Measurements from ENCODE around the gene GALNT9. TPM values are rescaled to one million over a fixed set of nuclear protein-coding genes. Genes with fewer than 3 reads are reported as not detected.

GALNT9 gene
- total RNA-seq, 1 donor from 2014 or later: not detected

- Mint-ChIP-seq H3K4me3 (ENCODE audit: low read depth) (no peak overlapping the region), H3K27me3 (ENCODE audit: low read depth) (peaks cover 2% of the 10 kb centered on the region), H3K27ac (no peak overlapping the region), H3K9me3 (no peaks in the 10 kb centered on the region), H3K36me3 (ENCODE audit: low read depth) (no peaks in the 10 kb centered on the region), H3K4me1 (ENCODE audit: low read depth) (peaks cover 29% of the 10 kb centered on the region)
- intact Hi-C loops (cut with micrococcal nuclease): no loop called here
- no peak for DNase-seq (ENCODE audit: low spot score)
Observed at GRCh38 chr12:132174839-132175490, 154.4 kb downstream of the GALNT9 start.

DNA sequence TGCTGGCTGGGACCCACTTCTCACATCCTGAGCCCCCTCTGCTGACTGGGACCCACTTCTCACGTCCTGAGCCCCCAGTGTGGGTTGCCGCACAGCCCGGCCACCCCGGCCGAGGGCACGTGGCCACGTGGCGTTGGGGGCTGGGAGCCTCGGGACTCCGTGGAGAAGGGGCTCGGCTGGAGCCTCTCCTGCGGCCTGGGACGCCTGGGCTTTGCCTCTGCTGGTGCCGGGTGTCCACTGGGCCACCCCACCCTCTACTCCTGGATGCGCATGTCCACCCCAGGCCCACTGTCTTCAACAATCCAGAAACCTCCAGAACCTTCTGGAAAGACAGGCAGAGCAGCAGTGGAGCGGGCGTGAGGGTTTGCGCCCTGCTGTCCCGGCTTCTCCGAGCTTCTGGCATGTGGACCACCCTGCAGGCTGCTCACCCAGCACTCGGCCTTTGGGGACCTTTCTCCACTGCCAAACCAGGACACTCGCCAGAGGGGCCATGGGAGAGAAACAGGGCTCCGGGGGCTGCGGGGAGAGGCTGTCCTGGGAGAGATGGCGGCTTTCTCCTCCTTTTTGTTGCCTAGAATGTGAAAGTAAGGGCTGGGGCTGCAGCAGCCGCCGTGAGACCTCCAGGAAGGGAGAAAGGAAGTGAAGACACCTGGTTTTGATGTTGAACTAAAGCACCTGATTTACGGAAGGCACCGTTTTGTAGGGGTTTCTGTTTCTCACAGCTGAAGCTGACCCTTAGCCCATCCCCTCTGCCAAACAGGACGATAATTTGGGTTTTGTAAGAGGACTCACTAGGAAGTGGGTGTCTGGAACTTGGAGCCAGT is 155.2 kb downstream of the GALNT9 start:
- DNase-seq (ENCODE audit: low spot score): no peak
- Mint-ChIP-seq H3K4me1 (ENCODE audit: low read depth) (peaks cover 26% of the 10 kb centered on the region), H3K27ac (no peak overlapping the region), H3K36me3 (ENCODE audit: low read depth) (no peaks in the 10 kb centered on the region), H3K9me3 (no peaks in the 10 kb centered on the region), H3K27me3 (ENCODE audit: low read depth) (peaks cover 2% of the 10 kb centered on the region), H3K4me3 (ENCODE audit: low read depth) (no peak overlapping the region)
- intact Hi-C loops (cut with micrococcal nuclease): no loop called here

GRCh38 chr12:132173135-132174014 is 156.0 kb downstream of the GALNT9 start:
- Mint-ChIP-seq H3K27me3 (ENCODE audit: low read depth) (peaks cover 2% of the 10 kb centered on the region), H3K4me1 (ENCODE audit: low read depth) (peaks cover 18% of the 10 kb centered on the region), H3K4me3 (ENCODE audit: low read depth) (no peak overlapping the region), H3K9me3 (no peaks in the 10 kb centered on the region), H3K27ac (no peak overlapping the region), H3K36me3 (ENCODE audit: low read depth) (no peaks in the 10 kb centered on the region)
- DNase-seq (ENCODE audit: low spot score): no peak
- intact Hi-C loops (cut with micrococcal nuclease): no loop called here

GRCh38 chr12:132172619-132173018 is 156.8 kb downstream of the GALNT9 start:
- no peak overlapping the region for H3K4me3 Mint-ChIP-seq (ENCODE audit: low read depth)
- H3K36me3 Mint-ChIP-seq (ENCODE audit: low read depth): no peaks in the 10 kb centered on the region

GRCh38 chr12:132171968-132172521 is 157.3 kb downstream of the GALNT9 start:
- DNase-seq (ENCODE audit: low spot score): no peak
- H3K27me3 Mint-ChIP-seq (ENCODE audit: low read depth): peaks cover 2% of the 10 kb centered on the region
- peaks cover 17% of the 10 kb centered on the region for H3K4me1 Mint-ChIP-seq (ENCODE audit: low read depth)
- no peaks in the 10 kb centered on the region for H3K36me3 Mint-ChIP-seq (ENCODE audit: low read depth)
- no peaks in the 10 kb centered on the region for H3K9me3 Mint-ChIP-seq
- no peak overlapping the region for H3K4me3 Mint-ChIP-seq (ENCODE audit: low read depth)
- intact Hi-C loops (cut with micrococcal nuclease): no loop called here
- H3K27ac Mint-ChIP-seq: no peak overlapping the region

More at GRCh38 chr12:132172619-132173018, 156.8 kb downstream of the GALNT9 start:
- Mint-ChIP-seq H3K4me1 (ENCODE audit: low read depth) (peaks cover 17% of the 10 kb centered on the region), H3K27me3 (ENCODE audit: low read depth) (peaks cover 2% of the 10 kb centered on the region), H3K27ac (no peak overlapping the region), H3K9me3 (no peaks in the 10 kb centered on the region)
- DNase-seq (ENCODE audit: low spot score): no peak
- intact Hi-C loops (cut with micrococcal nuclease): no loop called here

- Mint-ChIP-seq H3K4me1 (ENCODE audit: low read depth) (peaks cover 17% of the 10 kb centered on the region), H3K4me3 (ENCODE audit: low read depth) (no peak overlapping the region), H3K36me3 (ENCODE audit: low read depth) (no peaks in the 10 kb centered on the region), H3K27me3 (ENCODE audit: low read depth) (peaks cover 2% of the 10 kb centered on the region), H3K9me3 (no peaks in the 10 kb centered on the region), H3K27ac (no peak overlapping the region)
- intact Hi-C loops (cut with micrococcal nuclease): no loop called here
- DNase-seq (ENCODE audit: low spot score): no peak
Observed at GRCh38 chr12:132171293-132171967, 158.0 kb downstream of the GALNT9 start.

- DNase-seq (ENCODE audit: low spot score): no peak
- intact Hi-C loops (cut with micrococcal nuclease): no loop called here
- H3K36me3 Mint-ChIP-seq (ENCODE audit: low read depth): no peaks in the 10 kb centered on the region
- H3K4me3 Mint-ChIP-seq (ENCODE audit: low read depth): no peak overlapping the region
- H3K4me1 Mint-ChIP-seq (ENCODE audit: low read depth): peaks cover 17% of the 10 kb centered on the region
- H3K27me3 Mint-ChIP-seq (ENCODE audit: low read depth): peaks cover 2% of the 10 kb centered on the region
- H3K9me3 Mint-ChIP-seq: peaks cover 5% of the 10 kb centered on the region
- no peak overlapping the region for H3K27ac Mint-ChIP-seq
Observed at GRCh38 chr12:132170637-132171292, 158.6 kb downstream of the GALNT9 start.

DNA sequence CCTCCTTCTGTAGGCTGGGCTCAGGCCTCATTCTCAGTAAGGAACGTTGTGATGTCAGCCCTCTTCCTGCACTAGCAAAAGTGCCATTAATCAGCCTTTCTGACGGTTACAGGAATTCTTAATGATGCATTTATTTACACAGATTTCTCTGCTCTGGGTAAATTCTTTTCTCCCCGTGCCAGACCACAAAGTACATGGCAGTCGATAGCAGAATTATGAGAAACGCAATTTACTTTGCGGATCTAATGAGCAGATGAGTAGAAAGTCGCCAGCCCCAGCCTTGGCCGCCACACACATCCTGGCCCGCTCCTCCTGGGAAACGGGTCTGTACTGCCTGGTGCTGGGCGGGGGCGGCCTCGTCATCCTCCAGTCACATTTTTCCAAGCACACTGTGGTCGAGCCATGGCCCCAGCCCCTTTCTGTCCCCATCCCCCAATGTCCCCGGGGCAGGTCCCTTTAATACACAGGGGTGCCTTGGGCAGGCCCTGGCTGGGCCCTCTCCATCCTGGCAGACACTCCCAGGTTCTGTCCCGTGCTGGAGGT is 159.2 kb downstream of the GALNT9 start:
- peaks cover 2% of the 10 kb centered on the region for H3K27me3 Mint-ChIP-seq (ENCODE audit: low read depth)
- H3K4me3 Mint-ChIP-seq (ENCODE audit: low read depth): no peak overlapping the region
- intact Hi-C loops (cut with micrococcal nuclease): no loop called here
- no peaks in the 10 kb centered on the region for H3K36me3 Mint-ChIP-seq (ENCODE audit: low read depth)
- H3K4me1 Mint-ChIP-seq (ENCODE audit: low read depth): peaks cover 17% of the 10 kb centered on the region
- peaks cover 5% of the 10 kb centered on the region for H3K9me3 Mint-ChIP-seq
- no peak overlapping the region for H3K27ac Mint-ChIP-seq
- DNase-seq (ENCODE audit: low spot score): no peak

DNA sequence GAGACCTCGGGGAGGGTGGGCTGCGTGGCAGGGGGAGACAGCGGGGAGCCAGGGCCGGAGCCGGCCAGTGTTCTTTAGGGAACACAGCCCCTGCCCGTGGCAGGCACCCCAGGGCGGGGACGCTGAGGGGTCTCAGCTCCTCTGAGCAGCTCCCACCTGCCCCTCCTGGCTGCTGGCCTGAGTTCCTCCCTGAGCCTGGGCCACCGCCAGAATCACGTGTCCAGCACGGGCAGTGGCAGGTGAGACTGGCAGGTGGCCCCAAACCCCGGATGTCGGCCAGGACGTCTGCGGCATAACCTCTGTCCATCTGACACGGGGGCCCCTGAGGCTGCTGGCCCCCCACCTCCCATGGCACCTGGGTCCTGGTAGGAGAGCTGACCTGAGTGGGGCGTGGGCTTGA is 160.0 kb downstream of the GALNT9 start:
- intact Hi-C loops (cut with micrococcal nuclease): no loop called here
- no peak overlapping the region for H3K4me3 Mint-ChIP-seq (ENCODE audit: low read depth)
- no peaks in the 10 kb centered on the region for H3K36me3 Mint-ChIP-seq (ENCODE audit: low read depth)
- peaks cover 2% of the 10 kb centered on the region for H3K27me3 Mint-ChIP-seq (ENCODE audit: low read depth)
- no peak for DNase-seq (ENCODE audit: low spot score)
- peaks cover 5% of the 10 kb centered on the region for H3K9me3 Mint-ChIP-seq
- H3K4me1 Mint-ChIP-seq (ENCODE audit: low read depth): peaks cover 11% of the 10 kb centered on the region
- H3K27ac Mint-ChIP-seq: no peak overlapping the region

- peaks cover 11% of the 10 kb centered on the region for H3K4me1 Mint-ChIP-seq (ENCODE audit: low read depth)
- peaks cover 2% of the 10 kb centered on the region for H3K27me3 Mint-ChIP-seq (ENCODE audit: low read depth)
- H3K36me3 Mint-ChIP-seq (ENCODE audit: low read depth): no peaks in the 10 kb centered on the region
- no peak overlapping the region for H3K27ac Mint-ChIP-seq
- H3K4me3 Mint-ChIP-seq (ENCODE audit: low read depth): no peak overlapping the region
- DNase-seq (ENCODE audit: low spot score): no peak
- H3K9me3 Mint-ChIP-seq: peaks cover 5% of the 10 kb centered on the region
- intact Hi-C loops (cut with micrococcal nuclease): no loop called here
Observed at GRCh38 chr12:132168311-132169031, 160.9 kb downstream of the GALNT9 start.

DNA sequence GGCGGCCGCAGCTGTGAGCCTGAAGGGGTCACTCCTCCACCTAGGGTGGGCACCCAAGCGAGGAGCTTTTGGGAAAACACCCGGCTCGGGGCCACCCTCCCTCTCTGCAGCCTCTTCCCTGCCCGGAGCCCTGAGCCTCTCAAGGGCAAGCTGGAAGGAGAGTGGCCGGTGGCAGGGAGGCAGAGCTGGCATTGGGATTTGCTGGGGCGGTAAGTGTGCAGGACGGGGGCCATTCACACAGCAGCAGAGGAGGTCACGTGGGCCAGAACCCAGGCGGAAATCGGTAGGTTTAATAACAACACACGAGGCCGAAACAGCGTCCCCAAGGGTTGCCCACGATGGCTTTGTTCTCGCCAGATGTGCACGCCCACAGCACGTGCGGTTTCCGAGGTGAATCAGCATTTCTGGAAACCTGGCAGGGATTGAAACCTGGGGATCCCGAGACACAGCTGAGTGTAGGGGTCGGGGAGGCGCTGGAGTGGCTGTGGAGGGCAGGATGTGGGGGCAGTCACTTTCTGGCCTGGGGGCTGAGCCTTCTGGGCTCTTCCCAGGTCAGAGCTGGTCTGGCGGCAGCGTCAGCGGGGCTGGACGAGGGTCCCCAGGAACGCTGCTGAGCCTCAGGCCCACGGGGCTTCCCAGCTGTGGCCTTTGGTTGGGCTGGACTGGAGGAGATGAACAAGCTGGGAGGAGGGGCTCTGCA is 161.6 kb downstream of the GALNT9 start:
- H3K4me1 Mint-ChIP-seq (ENCODE audit: low read depth): peaks cover 6% of the 10 kb centered on the region
- H3K4me3 Mint-ChIP-seq (ENCODE audit: low read depth): no peak overlapping the region
- H3K36me3 Mint-ChIP-seq (ENCODE audit: low read depth): no peaks in the 10 kb centered on the region
- peaks cover 5% of the 10 kb centered on the region for H3K9me3 Mint-ChIP-seq
- H3K27me3 Mint-ChIP-seq (ENCODE audit: low read depth): no peaks in the 10 kb centered on the region
- intact Hi-C loops (cut with micrococcal nuclease): no loop called here
- DNase-seq (ENCODE audit: low spot score): no peak
- H3K27ac Mint-ChIP-seq: no peak overlapping the region
